Pancreas (tissue), 10 donors: ENCODE results near the gene LRRC8B. TPM values are rescaled to one million over a fixed set of nuclear protein-coding genes. Genes with fewer than 3 reads are reported as not detected.
A peak's percentile ranks its signal among the peaks of the same experiment; 100 is the strongest.

ENCODE experiments used
- ATAC-seq, 4 donors: fragments of 200-7000 bp; cut with Tn5 transposase; one replicate each; pipeline versions ENCODE4 v1.8.0 to v1.9.1; 2020; ENCODE audit warnings: mild to moderate bottlenecking in 4 of 4, moderate library complexity in 4 of 4
- DNase-seq, 6 donors: peaks; one replicate each; pipeline ENCODE4 v3.0.0-alpha.2; 2020
- FAIRE-seq: peaks from 2 replicates; lab custom pipeline; 2012; peaks lifted over from hg19 to GRCh38; lab: Jason Lieb, UNC
- H3K27ac ChIP-seq, 4 donors: fragments of 200-600 bp; sonication (generic); 1 replicate in 3 of 4; 2 replicates in 1 of 4; pipeline versions ENCODE4 v1.5.0 to v1.8.0; 2020
- H3K27me3 ChIP-seq, 4 donors: fragments of 200-600 bp; one replicate each; pipeline ENCODE4 v1.8.0; 2021
- H3K36me3 ChIP-seq, 3 donors: fragments of 200-600 bp; sonication (generic) in 1 of 3; one replicate each; pipeline versions ENCODE4 v1.5.0 to v1.8.0; 2020 to 2021
- H3K4me1 ChIP-seq, 3 donors: fragments of 200-600 bp; one replicate each; pipeline ENCODE4 v1.8.0; 2021
- H3K4me3 ChIP-seq, 4 donors: fragments of 200-600 bp; sonication (generic) in 2 of 4; one replicate each; pipeline versions ENCODE4 v1.5.0 to v1.8.0; 2020 to 2021
- H3K9me3 ChIP-seq, 4 donors: fragments of 200-600 bp; one replicate each; pipeline ENCODE4 v1.8.0; 2021
- WGBS, 2 donors: extraction: QIAGEN DNeasy Blood & Tissue Kit; methylation state at CpG; one replicate each; pipeline ENCODE4 v1.1.7; 2013; 5-methylcytosine and 5-hydroxymethylcytosine counted together
- intact Hi-C, 3 donors: fragments of 100-400 bp; cut with DNase I; formaldehyde crosslinking; loops; one replicate each; pipeline versions ENCODE4 v1.11.1 to v1.14.2; 2022
- polyA plus RNA-seq, 2 donors: library from polyadenylated mRNA; stranded (reverse); fragments of 200-250 nt; gene quantifications; one replicate each; pipeline ENCODE4 v1.2.3, GENCODE V29; 2013
- total RNA-seq, 6 donors: library from RNA; stranded (reverse); fragmentation: NEBNext Ultra II Directional in 4 of 6; extraction: Animal tissue kit (Norgen Biotek cat#: 25700) in 4 of 6; gene quantifications; one replicate each; pipeline versions ENCODE4 v1.2.1 to v1.2.4, GENCODE V29; 2021 to 2023
- TF ChIP-seq, protein P1 (sequence below), 4 donors: fragments of 200-600 bp; sonication (generic) in 3 of 4; IDR thresholded peaks; one replicate each; pipeline versions ENCODE4 v1.5.0 to v1.8.0; 2021; ENCODE audit warnings: antibody characterized with exemption in 4 of 4
- donor health status: healthy with polysubstance abuse.
- donor health status: DM: no; HTN: no; CAD: no; lungs with moderate emphysema.
- donor health status: DM: no; HTN: no; CAD: no.
- donor health status: control.
- donor health status: control.
- donor health status: Bipolar disorder and iron deficiency.
- donor health status: DM: yes; HTN: yes; CAD: no.
- donor health status: DM: no; HTN: no; CAD: no.
- donor health status: DM: no; HTN: no; CAD: no.
- donor health status: DM: yes; HTN: yes; CAD: no.

The LRRC8B gene
- total RNA-seq (10 to 100 TPM in 2 of 6 donors, 1 to 10 TPM in 4; 5.9 to 14.2 (median 8.3) TPM), polyA plus RNA-seq (1 to 10 TPM; 1.7 to 3.1 TPM)

DNA sequence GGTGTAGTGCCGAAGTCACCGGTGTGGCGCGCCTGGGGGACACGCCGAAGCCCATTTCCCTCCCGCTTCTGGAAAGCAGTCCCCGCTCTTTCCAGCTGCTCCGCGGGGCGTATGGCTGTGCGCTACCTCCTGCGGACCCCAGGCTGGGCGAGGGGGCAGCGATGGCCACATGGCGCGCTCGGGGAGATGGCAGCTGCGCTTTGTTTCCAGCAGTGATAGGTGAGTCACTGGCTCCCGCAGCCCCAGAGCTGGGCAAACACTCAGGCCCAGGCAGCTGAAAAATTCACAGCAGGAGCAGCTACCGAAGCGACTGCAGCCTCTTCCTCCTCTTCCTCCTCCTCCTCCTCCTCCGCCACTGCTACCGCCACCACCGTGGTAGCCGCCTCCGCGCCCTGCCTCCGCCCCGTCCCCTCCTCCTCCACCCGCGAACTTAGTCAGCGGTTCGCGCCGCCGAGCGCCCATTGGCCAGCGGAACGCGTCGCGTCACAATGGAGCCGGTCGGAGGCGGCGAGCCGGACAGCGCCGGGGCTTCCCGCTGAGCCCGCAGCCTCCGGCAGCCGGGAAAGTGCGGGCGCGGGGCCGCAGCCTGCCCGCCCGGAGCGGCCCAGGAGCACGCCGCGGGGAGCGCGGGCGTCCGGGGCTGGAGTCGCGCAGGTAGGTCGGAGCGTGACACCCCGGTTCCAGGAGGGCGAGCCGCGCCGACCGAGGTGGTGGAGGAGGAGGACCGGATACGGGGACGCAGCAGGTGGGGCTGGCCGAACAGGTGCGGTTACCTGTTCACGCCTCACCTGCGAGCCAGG is at the start of gene LRRC8B:
TSS of gene LRRC8B (plus strand) at position 461 of the 800 bp plus-strand sequence. CDS start 57,822 bp downstream, outside the sequence.
- Histone ChIP-seq H3K4me1 (peaks cover 7 to 25% (median 11%) of the 10 kb centered on the region in 3 donors), H3K9me3 (no peaks in the 10 kb centered on the region), H3K27ac (peak within 1 kb of the TSS; percentile 92 to 96 (median 94)), H3K4me3 (peak within 1 kb of the TSS; percentile 72 to 95 (median 80)), H3K27me3 (no peaks in the 10 kb centered on the region), H3K36me3 (no peaks in the 10 kb centered on the region)
- 0 to 1% methylated on average over 85 of the region's 85 CpGs for WGBS, 2 donors
- ATAC-seq (peak; percentile 94 to 97 (median 96)), FAIRE-seq (no peak), DNase-seq (peak; percentile 89 to 97 (median 92))
- intact Hi-C loops: no loop called here
- TF ChIP-seq, protein P1, sequence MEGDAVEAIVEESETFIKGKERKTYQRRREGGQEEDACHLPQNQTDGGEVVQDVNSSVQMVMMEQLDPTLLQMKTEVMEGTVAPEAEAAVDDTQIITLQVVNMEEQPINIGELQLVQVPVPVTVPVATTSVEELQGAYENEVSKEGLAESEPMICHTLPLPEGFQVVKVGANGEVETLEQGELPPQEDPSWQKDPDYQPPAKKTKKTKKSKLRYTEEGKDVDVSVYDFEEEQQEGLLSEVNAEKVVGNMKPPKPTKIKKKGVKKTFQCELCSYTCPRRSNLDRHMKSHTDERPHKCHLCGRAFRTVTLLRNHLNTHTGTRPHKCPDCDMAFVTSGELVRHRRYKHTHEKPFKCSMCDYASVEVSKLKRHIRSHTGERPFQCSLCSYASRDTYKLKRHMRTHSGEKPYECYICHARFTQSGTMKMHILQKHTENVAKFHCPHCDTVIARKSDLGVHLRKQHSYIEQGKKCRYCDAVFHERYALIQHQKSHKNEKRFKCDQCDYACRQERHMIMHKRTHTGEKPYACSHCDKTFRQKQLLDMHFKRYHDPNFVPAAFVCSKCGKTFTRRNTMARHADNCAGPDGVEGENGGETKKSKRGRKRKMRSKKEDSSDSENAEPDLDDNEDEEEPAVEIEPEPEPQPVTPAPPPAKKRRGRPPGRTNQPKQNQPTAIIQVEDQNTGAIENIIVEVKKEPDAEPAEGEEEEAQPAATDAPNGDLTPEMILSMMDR (IDR thresholded peaks at IDR 0.05): no peak

DNA sequence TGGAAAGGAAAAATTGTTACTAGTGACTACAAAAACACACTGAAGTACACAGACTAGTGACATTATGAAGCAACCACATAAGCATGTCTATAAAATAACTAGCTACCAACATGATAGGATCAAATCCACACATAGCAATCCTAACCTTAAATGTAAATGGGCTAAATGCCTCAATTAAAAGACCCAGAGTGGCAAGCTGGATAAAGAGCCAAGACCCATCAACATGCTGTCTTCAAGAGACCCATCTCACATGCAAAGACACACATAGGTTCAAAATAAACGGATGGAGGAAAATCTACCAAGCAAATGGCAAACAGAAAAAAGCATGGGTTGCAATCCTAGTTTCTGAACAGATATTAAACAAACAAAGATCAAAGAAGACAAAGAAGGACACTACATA is 49.4 kb upstream of the LRRC8B start:
- Histone ChIP-seq H3K4me3 (no peak overlapping the region), H3K36me3 (no peaks in the 10 kb centered on the region), H3K27me3 (no peaks in the 10 kb centered on the region), H3K9me3 (no peaks in the 10 kb centered on the region), H3K27ac (no peak overlapping the region), H3K4me1 (no peaks in the 10 kb centered on the region)
- ATAC-seq: no peak
- TF ChIP-seq, protein P1 (IDR thresholded peaks at IDR 0.05): no peak
- DNase-seq: no peak
- FAIRE-seq: no peak
- WGBS, 2 donors: 78 to 87% methylated on average over 1 of the region's 1 CpG
- intact Hi-C loops: no loop called here

DNA sequence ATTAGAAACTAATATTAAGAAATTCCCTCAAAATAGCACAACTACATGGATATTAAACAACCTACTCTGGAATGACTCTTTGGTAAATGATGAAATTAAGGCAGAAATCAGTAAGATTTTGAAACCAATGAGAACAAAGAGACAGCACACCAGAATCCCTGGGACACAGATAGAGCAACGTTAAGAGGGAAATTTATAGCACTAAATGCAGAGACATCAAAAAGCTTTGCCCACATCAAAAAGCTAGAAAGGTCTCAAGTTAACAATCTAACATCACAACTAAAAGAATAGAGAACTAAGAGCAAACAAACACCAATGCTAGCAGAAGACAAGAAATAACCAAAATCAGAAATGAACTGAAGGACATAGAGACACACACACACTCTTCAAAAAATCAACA is 48.6 kb upstream of the LRRC8B start:
- Histone ChIP-seq H3K27ac (no peak overlapping the region), H3K9me3 (no peaks in the 10 kb centered on the region), H3K4me1 (no peaks in the 10 kb centered on the region), H3K4me3 (no peak overlapping the region), H3K27me3 (no peaks in the 10 kb centered on the region), H3K36me3 (no peaks in the 10 kb centered on the region)
- 90 to 91% methylated on average over 1 of the region's 1 CpG for WGBS, 2 donors
- DNase-seq (no peak), FAIRE-seq (no peak), ATAC-seq (no peak)
- intact Hi-C loops: no loop called here
- TF ChIP-seq, protein P1 (IDR thresholded peaks at IDR 0.05): no peak

DNA sequence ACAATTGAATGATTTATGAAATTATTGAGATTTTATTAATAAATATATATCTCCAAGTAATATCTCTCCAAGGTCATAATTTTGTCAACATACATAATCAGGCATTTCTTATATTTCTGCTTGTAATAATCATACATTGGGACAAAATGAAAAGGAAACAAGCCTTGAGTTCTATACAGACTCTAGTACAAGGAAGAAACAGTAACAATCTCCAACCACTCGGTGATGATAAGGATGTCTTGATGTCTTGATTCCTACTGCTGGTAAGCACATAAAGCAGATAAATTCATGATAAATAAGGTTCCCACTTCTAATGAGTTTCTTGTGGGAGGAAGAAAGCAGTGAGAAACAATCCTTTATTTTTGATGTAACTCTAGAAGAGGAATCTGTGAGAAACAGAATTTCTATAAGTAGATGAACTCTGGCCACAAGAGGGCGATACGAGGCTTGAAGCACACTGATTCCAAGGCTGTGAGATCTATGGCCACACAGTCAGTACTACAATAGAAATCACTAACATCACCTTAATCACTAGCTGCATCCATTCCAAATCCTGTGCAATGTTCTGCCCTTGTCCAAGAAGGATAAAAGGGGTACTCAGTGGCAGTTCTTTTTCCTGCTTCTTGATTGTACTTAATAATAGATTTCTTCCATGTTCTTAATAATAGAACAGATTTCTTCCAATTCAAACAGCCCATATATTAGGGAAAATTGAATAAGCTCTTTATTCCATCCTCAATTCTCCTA is 41.4 kb upstream of the LRRC8B start:
- intact Hi-C loops: loop anchor here in 2 of 3 donors (10.0 kb wide), 2 partner anchors 122 to 282 kb away; no protein-coding TSS in a partner anchor
- FAIRE-seq: peak; percentile 74
- peak; percentile 40 to 95 (median 88) for ATAC-seq
- WGBS, 2 donors: 11 to 12% methylated on average over 3 of the region's 3 CpGs
- Histone ChIP-seq H3K27me3 (no peaks in the 10 kb centered on the region), H3K4me3 (no peak overlapping the region), H3K4me1 (no peaks in the 10 kb centered on the region), H3K9me3 (no peaks in the 10 kb centered on the region), H3K36me3 (no peaks in the 10 kb centered on the region), H3K27ac (no peak overlapping the region)
- TF ChIP-seq, protein P1 (IDR thresholded peaks at IDR 0.05): peak in 3 of 4 donors; percentile 64 to 76 (median 66)
- DNase-seq: peak in 5 of 6 donors; percentile 37 to 74 (median 67)
